GM23248 (cell line): ENCODE measurements around the gene HIGD2A. TPM values are rescaled to one million over a fixed set of nuclear protein-coding genes. Genes with fewer than 3 reads are reported as not detected.

Experiments
- DNase-seq: peaks from one replicate; pipeline ENCODE4 v3.0.0-alpha.2; 2015
- H2AFZ ChIP-seq: fragments of 200-600 bp; sonication (generic); 2 replicates; pipeline ENCODE4 v1.6.1; 2016; ENCODE audit warnings: antibody characterized with exemption
- H3F3A ChIP-seq: fragments of 200-600 bp; sonication (generic); 2 replicates; pipeline ENCODE4 v1.6.1; 2016; ENCODE audit warnings: mild to moderate bottlenecking, antibody characterized with exemption, mixed run types; ENCODE audit not compliant: insufficient read depth
- H3K27ac ChIP-seq: fragments of 200-600 bp; sonication (generic); 2 replicates; pipeline ENCODE4 v1.5.1; 2016; ENCODE audit warnings: mild to moderate bottlenecking
- H3K27me3 ChIP-seq: fragments of 200-600 bp; sonication (generic); replicated peaks from 2 replicates; pipeline ENCODE4 v1.6.1; 2016; ENCODE audit warnings: mild to moderate bottlenecking; ENCODE audit not compliant: insufficient read depth
- H3K36me3 ChIP-seq: fragments of 200-600 bp; sonication (generic); 2 replicates; pipeline ENCODE4 v1.6.1; 2016; ENCODE audit warnings: low read depth, mild to moderate bottlenecking
- H3K4me1 ChIP-seq: fragments of 200-600 bp; sonication (generic); 2 replicates; pipeline ENCODE4 v1.6.1; 2016; ENCODE audit warnings: mild to moderate bottlenecking; ENCODE audit not compliant: insufficient read depth
- H3K4me2 ChIP-seq: fragments of 200-600 bp; sonication (generic); one replicate; pipeline ENCODE4 v1.6.1; 2016; ENCODE audit warnings: mild to moderate bottlenecking; ENCODE audit not compliant: unreplicated experiment
- H3K4me3 ChIP-seq: fragments of 200-600 bp; sonication (generic); 2 replicates; pipeline ENCODE4 v1.5.1; 2016; ENCODE audit warnings: mild to moderate bottlenecking
- H3K79me2 ChIP-seq: fragments of 200-600 bp; sonication (generic); 2 replicates; pipeline ENCODE4 v1.6.1; 2016; ENCODE audit warnings: mild to moderate bottlenecking; ENCODE audit not compliant: insufficient read depth
- H3K9ac ChIP-seq: fragments of 200-600 bp; sonication (generic); 2 replicates; pipeline ENCODE4 v1.6.1; 2016; ENCODE audit warnings: mild to moderate bottlenecking
- H3K9me2 ChIP-seq: fragments of 200-600 bp; sonication (generic); 2 replicates; pipeline ENCODE4 v1.6.1; 2016; ENCODE audit warnings: mixed run types, mild to moderate bottlenecking, moderate library complexity; ENCODE audit not compliant: insufficient read depth
- H3K9me3 ChIP-seq: fragments of 200-600 bp; sonication (generic); one replicate; pipeline ENCODE4 v1.6.1; 2017; ENCODE audit warnings: low read depth
- H4K20me1 ChIP-seq: fragments of 200-600 bp; sonication (generic); 2 replicates; pipeline ENCODE4 v1.6.0; 2016; ENCODE audit not compliant: insufficient read depth
- EZH2 ChIP-seq: fragments of 200-600 bp; sonication (generic); IDR thresholded peaks from 2 replicates; pipeline ENCODE4 v1.6.1; 2018; ENCODE audit warnings: antibody characterized with exemption, mild to moderate bottlenecking; ENCODE audit not compliant: insufficient read depth, poor library complexity, severe bottlenecking
- EZH2phosphoT487 ChIP-seq: fragments of 200-600 bp; sonication (generic); IDR thresholded peaks from 2 replicates; pipeline ENCODE4 v1.6.1; 2018; ENCODE audit warnings: antibody characterized with exemption, moderate library complexity, mild to moderate bottlenecking, low read depth; ENCODE audit not compliant: insufficient read depth
- WGBS, 2 experiments: methylation state at CpG; one replicate each; pipeline ENCODE4 v1.1.6; 2015 to 2017; ENCODE audit warnings: low lambda C conversion rate in 2 of 2, low coverage in 1 of 2; ENCODE audit errors: missing lambda C conversion rate in 2 of 2; 5-methylcytosine and 5-hydroxymethylcytosine counted together
- in situ Hi-C: fragments of 300-500 bp; cut with MboI; formaldehyde crosslinking; loops from 2 replicates; pipeline ENCODE4 v1.15.0; 2020
- microRNA counts: library from miRNA; unstranded; fragments of <30 nt; microRNA quantifications from one replicate; lab custom pipeline; 2016
- microRNA-seq: library from miRNA; unstranded; fragments of <30 nt; microRNA quantifications from one replicate; pipeline ENCODE4, GENCODE V29; 2016; ENCODE audit warnings: borderline number of aligned reads
- polyA plus RNA-seq: library from polyadenylated mRNA; unstranded; fragments of >200 nt; fragmentation: Nextera tagmentation; extraction: Ambion mirVana; gene quantifications from 2 replicates; pipeline ENCODE4 v1.2.1, GENCODE V29; 2016
- small RNA-seq: library from RNA; depleted of rRNA; stranded (forward); fragments of <200 nt; gene quantifications from one replicate; pipeline ENCODE3, GENCODE V24; 2014; ENCODE audit warnings: low read depth, low replicate concordance
- total RNA-seq: library from RNA; depleted of rRNA; stranded (reverse); fragments of >200 nt; shearing (Covaris generic); gene quantifications from 2 replicates; pipeline ENCODE4 v1.2.3, GENCODE V29; 2014; rRNA removed

The HIGD2A gene
- total and polyA plus RNA-seq, 2 experiments from 2014 or later = 72.1 to 117 TPM

- H3K36me3 ChIP-seq = no peaks in the 10 kb centered on the region
- H3K9me3 ChIP-seq = no peaks in the 10 kb centered on the region
- in situ Hi-C loops = no loop called here
- no peak overlapping the region for H3K4me2 ChIP-seq
- H3K9me2 ChIP-seq = no peaks in the 10 kb centered on the region
- no peak for DNase-seq
- H2AFZ ChIP-seq = no peak overlapping the region
- H3K27me3 ChIP-seq = no peaks in the 10 kb centered on the region
- no peak overlapping the region for H3K4me3 ChIP-seq
- no peaks in the 10 kb centered on the region for H4K20me1 ChIP-seq
- no peaks in the 10 kb centered on the region for H3K79me2 ChIP-seq
- peaks cover 11% of the 10 kb centered on the region for H3K4me1 ChIP-seq
- no peak for TF ChIP-seq EZH2phosphoT487
- no peak for TF ChIP-seq EZH2
- no peak overlapping the region for H3K27ac ChIP-seq
- no peak overlapping the region for H3K9ac ChIP-seq
- peaks cover 4% of the 10 kb centered on the region; the same call in 1 of the 2 replicates for H3F3A ChIP-seq
- WGBS, 2 experiments = 83 to 86% methylated on average over 5 of the region's 5 CpGs
Measured at GRCh38 chr5:176432707-176433106, 44.2 kb downstream of the HIGD2A start.

- H3K36me3 ChIP-seq = no peaks in the 10 kb centered on the region
- H3K4me3 ChIP-seq = peak overlapping the region; percentile 43
- H3K4me2 ChIP-seq = peak overlapping the region; percentile 52
- no peaks in the 10 kb centered on the region for H3K9me2 ChIP-seq
- no peaks in the 10 kb centered on the region for H3K9me3 ChIP-seq
- H3K9ac ChIP-seq = peak overlapping the region; percentile 31; the same call in 1 of the 2 replicates
- peaks cover 11% of the 10 kb centered on the region for H3K4me1 ChIP-seq
- no peaks in the 10 kb centered on the region for H3K79me2 ChIP-seq
- peak; percentile 72 for DNase-seq
- peaks cover 4% of the 10 kb centered on the region; the same call in 1 of the 2 replicates for H3F3A ChIP-seq
- H2AFZ ChIP-seq = peak overlapping the region; percentile 70
- H3K27ac ChIP-seq = no peak overlapping the region
- no peak for TF ChIP-seq EZH2
- 28 to 35% methylated on average over 5 of the region's 5 CpGs for WGBS, 2 experiments
- in situ Hi-C loops = no loop called here
- H4K20me1 ChIP-seq = no peaks in the 10 kb centered on the region
- no peaks in the 10 kb centered on the region for H3K27me3 ChIP-seq
Measured at GRCh38 chr5:176436656-176437055, 48.1 kb downstream of the HIGD2A start.

GRCh38 chr5:176438959-176439757 is 50.6 kb downstream of the HIGD2A start:
- TF ChIP-seq EZH2 (no peak), EZH2phosphoT487 (no peak)
- H4K20me1 ChIP-seq = no peaks in the 10 kb centered on the region
- H3K4me2 ChIP-seq = no peak overlapping the region
- peaks cover 4% of the 10 kb centered on the region; the same call in 1 of the 2 replicates for H3F3A ChIP-seq
- H3K9ac ChIP-seq = no peak overlapping the region
- no peaks in the 10 kb centered on the region for H3K9me3 ChIP-seq
- H3K4me3 ChIP-seq = no peak overlapping the region
- WGBS, 2 experiments = 46 to 49% methylated on average over 12 of the region's 12 CpGs
- peaks cover 11% of the 10 kb centered on the region for H3K4me1 ChIP-seq
- no peaks in the 10 kb centered on the region for H3K79me2 ChIP-seq
- no peaks in the 10 kb centered on the region for H3K36me3 ChIP-seq
- no peak overlapping the region for H3K27ac ChIP-seq
- peak; percentile 61 for DNase-seq
- in situ Hi-C loops = no loop called here
- H2AFZ ChIP-seq = no peak overlapping the region
- H3K27me3 ChIP-seq = no peaks in the 10 kb centered on the region
- no peaks in the 10 kb centered on the region for H3K9me2 ChIP-seq

MicroRNA genes within 50 kb of the gene (microRNA counts, 767-probe panel; counts per million panel counts)
- 447 counts per million, percentile 86 among the panel's probes with 10 or more counts for microRNA hsa-miR-1271-5p (lab: Ali Mortazavi, UCI)

Small RNA genes lying within 50 kb of the gene (microRNA-seq; reads per million reads assigned to microRNA genes)
- gene MIR1271 = 12.8 reads per million, percentile 18 among the genes with 10 or more reads in this experiment

Small RNA genes lying within 50 kb of the gene (small RNA-seq; reads per million reads assigned to genes)
- gene AC010297.1 (not detected), gene MIR1271 (not detected)

Other genes starting within 250 kb of the HIGD2A start
- gene SIMC1, start 150.3 kb upstream of the HIGD2A start, total RNA-seq = 3.5 and 6.8 TPM in 2 replicates
- gene SIMC1, start 150.3 kb upstream of the HIGD2A start, polyA plus RNA-seq = 8.2 and 8.6 TPM in 2 replicates
- gene KIAA1191, start 27.0 kb upstream of the HIGD2A start, total RNA-seq = 110 and 114 TPM in 2 replicates
- 110 and 118 TPM in 2 replicates for gene KIAA1191, start 27.0 kb upstream of the HIGD2A start, polyA plus RNA-seq
- 8.3 and 8.9 TPM in 2 replicates for gene ARL10, start 23.3 kb upstream of the HIGD2A start, total RNA-seq
- gene ARL10, start 23.3 kb upstream of the HIGD2A start, polyA plus RNA-seq = 4.3 and 6.7 TPM in 2 replicates
- 13.3 and 15.2 TPM in 2 replicates for gene NOP16, start 153 bp upstream of the HIGD2A start, total RNA-seq
- gene NOP16, start 153 bp upstream of the HIGD2A start, polyA plus RNA-seq = 68.4 and 68.7 TPM in 2 replicates
- gene CLTB, start 27.8 kb downstream of the HIGD2A start, total RNA-seq = 121 and 130 TPM in 2 replicates
- gene CLTB, start 27.8 kb downstream of the HIGD2A start, polyA plus RNA-seq = 128 and 132 TPM in 2 replicates
- gene FAF2, start 59.6 kb downstream of the HIGD2A start, total RNA-seq = 41.0 and 45.0 TPM in 2 replicates
- 45.4 and 45.7 TPM in 2 replicates for gene FAF2, start 59.6 kb downstream of the HIGD2A start, polyA plus RNA-seq
- gene RNF44, start 148.7 kb downstream of the HIGD2A start, total RNA-seq = 2.9 and 3.9 TPM in 2 replicates
- gene RNF44, start 148.7 kb downstream of the HIGD2A start, polyA plus RNA-seq = 2.0 and 2.1 TPM in 2 replicates
- gene CDHR2, start 160.6 kb downstream of the HIGD2A start, total RNA-seq = not detected in 2 replicates
- gene CDHR2, start 160.6 kb downstream of the HIGD2A start, polyA plus RNA-seq = not detected in 2 replicates
- 4.3 and 4.8 TPM in 2 replicates for gene GPRIN1, start 221.4 kb downstream of the HIGD2A start, total RNA-seq
- 1.2 and 1.3 TPM in 2 replicates for gene GPRIN1, start 221.4 kb downstream of the HIGD2A start, polyA plus RNA-seq
- gene SNCB, start 241.8 kb downstream of the HIGD2A start, total RNA-seq = not detected in 2 replicates
- not detected in 2 replicates for gene SNCB, start 241.8 kb downstream of the HIGD2A start, polyA plus RNA-seq
- not detected in 2 replicates for gene EIF4E1B, start 241.9 kb downstream of the HIGD2A start, total RNA-seq
- gene EIF4E1B, start 241.9 kb downstream of the HIGD2A start, polyA plus RNA-seq = not detected in 2 replicates